Panc1 (cell line): ENCODE data around the gene TEX22. TPM values are rescaled to one million over a fixed set of nuclear protein-coding genes. Genes with fewer than 3 reads are reported as not detected.

Experiments
- ATAC-seq: fragments of 200-7000 bp; cut with Tn5 transposase; 2 replicates; pipeline ENCODE4 v1.9.1; 2020; ENCODE audit warnings: mild to moderate bottlenecking, moderate library complexity
- BruUV-seq: library from RNA; stranded (reverse); fragments of 400-500 nt; replicated peaks from 2 replicates; lab custom pipeline; 2021; lab: Mats Ljungman, UMichigan
- CTCF ChIA-PET: fragments of 300-600 bp; sonication (Branson Sonifier 250); formaldehyde crosslinking; loops from one replicate; lab custom pipeline; 2022; ENCODE audit warnings: antibody characterized with exemption; lab: Charles Lee
- POLR2A ChIA-PET: fragments of 300-600 bp; sonication (Branson Sonifier 250); formaldehyde crosslinking; loops from one replicate; lab custom pipeline; 2022; ENCODE audit warnings: antibody characterized with exemption; lab: Charles Lee
- DNase-seq: peaks from one replicate; pipeline ENCODE4 v3.0.0-alpha.2; 2010; ENCODE audit warnings: low read depth, low spot score
- H3K27ac ChIP-seq: 2 replicates; pipeline ENCODE4 v1.5.1; 2011; ENCODE audit warnings: mild to moderate bottlenecking, low read length, inconsistent platforms
- H3K27me3 ChIP-seq: fragments of 200-500 bp; sonication (Bioruptor generic); 2 replicates; pipeline ENCODE4 v1.6.0; 2014; ENCODE audit warnings: low read length, inconsistent platforms; ENCODE audit not compliant: control insufficient read depth, insufficient read depth
- H3K36me3 ChIP-seq: fragments of 200-500 bp; sonication (Bioruptor generic); 2 replicates; pipeline ENCODE4 v1.5.1; 2014; ENCODE audit warnings: inconsistent platforms, mild to moderate bottlenecking, low read length, moderate library complexity; ENCODE audit not compliant: control insufficient read depth, insufficient read depth
- H3K4me1 ChIP-seq: 2 replicates; pipeline ENCODE4 v1.5.1; 2011; ENCODE audit warnings: inconsistent platforms, mild to moderate bottlenecking, low read length, moderate library complexity; ENCODE audit not compliant: control insufficient read depth, insufficient read depth
- H3K4me3 ChIP-seq, 2 experiments: 2 replicates each; pipeline ENCODE4 v1.5.1; 2011 to 2012; ENCODE audit warnings: low read depth in 2 of 2, low read length in 2 of 2, mild to moderate bottlenecking in 2 of 2, inconsistent platforms in 1 of 2, moderate library complexity in 1 of 2
- H3K9me3 ChIP-seq: fragments of 200-500 bp; sonication (Bioruptor generic); 2 replicates; pipeline ENCODE4 v1.5.1; 2014; ENCODE audit warnings: low read depth, mild to moderate bottlenecking, inconsistent platforms, low read length, moderate library complexity; ENCODE audit not compliant: control insufficient read depth, insufficient read depth
- CTCF ChIP-seq: fragments of 450-650 bp; IDR thresholded peaks from 2 replicates; pipeline ENCODE4 v1.5.1; 2017; ENCODE audit warnings: mild to moderate bottlenecking
- POLR2AphosphoS5 ChIP-seq: IDR thresholded peaks from 2 replicates; pipeline ENCODE4 v1.6.1; 2012; ENCODE audit warnings: mild to moderate bottlenecking, low read depth, low read length, moderate library complexity
- REST ChIP-seq, 2 experiments: IDR thresholded peaks; 2 replicates each; pipeline ENCODE4 v1.6.1; 2011 to 2012; ENCODE audit warnings: low read depth in 2 of 2, control low read depth in 1 of 2, low read length in 1 of 2, mild to moderate bottlenecking in 1 of 2, moderate library complexity in 1 of 2; ENCODE audit not compliant: insufficient read depth in 1 of 2
- SIN3A ChIP-seq: IDR thresholded peaks from 2 replicates; pipeline ENCODE4 v1.6.1; 2012; ENCODE audit warnings: low read depth, mild to moderate bottlenecking, low read length, moderate library complexity, borderline replicate concordance; ENCODE audit not compliant: insufficient read depth
- TCF7L2 ChIP-seq: IDR thresholded peaks from 2 replicates; pipeline ENCODE4 v1.6.1; 2011; ENCODE audit warnings: mild to moderate bottlenecking, low read depth, low read length, inconsistent platforms
- in situ Hi-C: cut with HindIII; loops from 2 replicates; pipeline ENCODE4 v1.10.0; 2016; ENCODE audit warnings: low sequenced_read_pairs, low pct_unique_long_range_greater_than_20kb
- intact Hi-C: fragments of 100-400 bp; cut with micrococcal nuclease; formaldehyde crosslinking; loops from one replicate; pipeline ENCODE4 v1.10.0; 2022; ENCODE audit not compliant: unreplicated experiment
- total RNA-seq: library from RNA; stranded (reverse); gene quantifications from one replicate; pipeline ENCODE4 v1.2.1, GENCODE V29; 2021; ENCODE audit not compliant: unreplicated experiment

Gene TEX22
- total RNA-seq, 1 experiment from 2014 or later: 2.9 TPM

- CTCF ChIA-PET: interaction anchor here (0.6 kb wide), 1 partner anchor 74 kb away, joined by 3 read pairs; no protein-coding TSS in a partner anchor
- no peak for TF ChIP-seq REST (IDR thresholded peaks at IDR 0.05; ENCODE audit: insufficient read depth in 1 of 2, low read depth in 2 of 2, low read length in 1 of 2)
- no peak for TF ChIP-seq POLR2AphosphoS5
- no peak for TF ChIP-seq TCF7L2
- no peak for TF ChIP-seq SIN3A
- no peak for TF ChIP-seq CTCF
- Histone ChIP-seq H3K27ac (no peak overlapping the region), H3K27me3 (no peaks in the 10 kb centered on the region), H3K36me3 (no peaks in the 10 kb centered on the region), H3K9me3 (no peaks in the 10 kb centered on the region), H3K4me3 (no peak overlapping the region), H3K4me1 (no peaks in the 10 kb centered on the region)
- DNase-seq: no peak
- intact Hi-C loops (no loop called here), in situ Hi-C loops (no loop called here)
- ATAC-seq: no peak
- BruUV-seq: no TSS peak
- POLR2A ChIA-PET: no interaction called here
These were observed 8.1 kb upstream of the TEX22 start for GRCh38 chr14:105389976-105390848.

GRCh38 chr14:105390849-105391500 is 7.4 kb upstream of the TEX22 start:
- ChIA-PET POLR2A (no interaction called here), CTCF (interaction anchor here (0.6 kb wide), 1 partner anchor 75 kb away, joined by 3 read pairs; no protein-coding TSS in a partner anchor)
- in situ Hi-C loops (no loop called here), intact Hi-C loops (no loop called here)
- H3K4me3 ChIP-seq: no peak overlapping the region
- TF ChIP-seq REST (IDR thresholded peaks at IDR 0.05; ENCODE audit: insufficient read depth in 1 of 2, low read depth in 2 of 2, low read length in 1 of 2) (no peak), TCF7L2 (no peak), POLR2AphosphoS5 (no peak), CTCF (no peak), SIN3A (no peak)
- no peaks in the 10 kb centered on the region for H3K9me3 ChIP-seq
- H3K27ac ChIP-seq: no peak overlapping the region
- no peaks in the 10 kb centered on the region for H3K36me3 ChIP-seq
- H3K4me1 ChIP-seq: no peaks in the 10 kb centered on the region
- BruUV-seq: no TSS peak
- DNase-seq: no peak
- H3K27me3 ChIP-seq: no peaks in the 10 kb centered on the region
- ATAC-seq: no peak
